Stimulated activated CD8-positive, alpha-beta memory T cell treated with anti-CD3 and anti-CD28 coated beads, Interleukin-15, amount 100 ng/mL, for 4 hours (primary cell): ENCODE data around the gene DNAJA2.

Source experiments
- DNase-seq, 2 donors: peaks; one replicate each; pipeline ENCODE4 v3.0.0-alpha.2; 2020; ENCODE audit warnings: low read depth in 2 of 2

The DNAJA2 gene

DNA sequence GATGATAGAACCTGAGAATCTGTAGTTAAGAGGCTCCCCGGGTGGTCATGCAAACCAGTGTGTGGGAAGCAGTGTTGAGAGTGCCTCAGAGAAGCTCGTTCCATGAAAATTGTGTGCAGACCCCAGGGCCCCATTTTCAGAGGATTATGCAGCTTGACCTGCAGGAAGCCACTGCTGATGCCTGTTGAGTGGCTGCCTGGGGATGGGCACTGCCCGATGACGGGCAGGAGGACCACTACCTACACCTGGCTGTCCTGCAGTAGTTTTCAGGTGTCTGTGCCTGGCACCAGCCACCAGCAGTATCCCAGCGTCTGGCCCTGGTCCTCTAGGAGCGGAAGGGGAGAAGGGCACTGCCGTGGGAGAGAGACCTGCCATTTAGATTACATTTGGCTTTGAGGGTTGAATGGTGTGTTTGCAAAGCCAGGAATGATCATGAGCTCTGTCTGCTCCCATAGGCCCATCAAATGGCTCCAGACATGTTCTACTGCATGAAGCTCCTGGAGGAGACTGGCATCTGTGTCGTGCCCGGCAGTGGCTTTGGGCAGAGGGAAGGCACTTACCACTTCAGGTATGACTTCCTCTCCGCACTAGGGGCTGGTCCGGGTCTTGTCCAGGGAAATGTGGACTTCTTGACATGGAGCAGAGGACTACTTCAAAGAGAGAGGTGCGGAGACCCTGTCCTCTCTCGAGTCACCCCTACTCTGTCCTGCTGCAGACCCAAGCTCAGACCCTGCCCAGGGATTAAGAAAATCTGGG, 46.8 kb downstream of the DNAJA2 start:
- no peak for DNase-seq

DNA sequence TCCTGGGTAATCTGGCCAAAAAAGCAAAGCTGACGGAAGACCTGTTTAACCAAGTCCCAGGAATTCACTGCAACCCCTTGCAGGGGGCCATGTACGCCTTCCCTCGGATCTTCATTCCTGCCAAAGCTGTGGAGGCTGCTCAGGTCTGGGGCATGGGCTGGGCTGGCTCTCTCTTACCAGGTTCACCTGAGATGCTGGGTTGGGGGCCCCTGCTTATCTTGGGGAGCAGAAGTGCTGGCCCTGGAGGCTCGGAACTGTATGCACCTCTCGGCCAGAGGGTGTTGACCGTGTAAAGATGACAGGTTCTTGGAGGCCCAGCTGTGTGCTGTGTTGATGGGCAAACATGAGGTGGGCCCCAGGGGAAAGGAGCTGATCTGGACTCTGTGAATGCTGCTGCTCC, 49.1 kb downstream of the DNAJA2 start:
- no peak for DNase-seq

DNA sequence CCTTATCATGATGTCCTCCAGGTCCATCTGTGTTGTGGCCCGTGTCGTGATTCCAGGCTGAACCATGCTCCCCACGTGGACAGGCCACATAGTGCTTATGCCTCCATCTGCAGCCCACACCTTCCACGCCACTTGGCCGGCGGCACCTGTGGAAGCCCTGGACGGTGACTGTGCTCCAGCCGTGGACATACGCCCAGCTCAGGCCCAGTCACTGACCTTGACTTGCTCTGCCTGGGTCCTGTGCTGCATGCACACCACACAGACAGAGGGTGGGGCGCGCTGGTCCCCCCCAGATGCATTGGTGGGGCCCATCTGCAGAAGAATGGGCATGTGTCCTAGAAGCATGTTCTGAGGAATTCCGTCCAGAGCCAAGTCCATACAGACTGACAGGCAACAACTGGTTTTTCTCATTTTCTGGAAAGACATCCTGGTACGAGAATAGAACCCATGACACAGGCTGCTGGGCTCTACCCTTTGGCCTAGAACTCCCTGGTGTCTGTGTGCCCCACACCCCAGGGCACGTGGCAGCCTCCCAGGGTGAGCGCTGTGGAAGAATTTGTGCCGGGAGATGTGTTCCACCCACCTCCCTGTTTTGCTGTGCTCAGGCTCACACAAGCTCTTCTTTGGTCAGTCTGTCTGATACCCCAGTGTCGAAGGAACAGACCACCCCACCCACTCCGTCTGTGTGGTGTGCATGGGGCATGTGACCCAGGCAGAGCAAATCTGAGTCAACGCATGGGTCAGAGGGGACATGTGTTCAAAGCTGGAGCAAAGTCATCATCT, 49.8 kb downstream of the DNAJA2 start:
- DNase-seq = no peak

GRCh38 chr16:46922239-46922638, 51.2 kb downstream of the DNAJA2 start:
- DNase-seq = no peak

DNA sequence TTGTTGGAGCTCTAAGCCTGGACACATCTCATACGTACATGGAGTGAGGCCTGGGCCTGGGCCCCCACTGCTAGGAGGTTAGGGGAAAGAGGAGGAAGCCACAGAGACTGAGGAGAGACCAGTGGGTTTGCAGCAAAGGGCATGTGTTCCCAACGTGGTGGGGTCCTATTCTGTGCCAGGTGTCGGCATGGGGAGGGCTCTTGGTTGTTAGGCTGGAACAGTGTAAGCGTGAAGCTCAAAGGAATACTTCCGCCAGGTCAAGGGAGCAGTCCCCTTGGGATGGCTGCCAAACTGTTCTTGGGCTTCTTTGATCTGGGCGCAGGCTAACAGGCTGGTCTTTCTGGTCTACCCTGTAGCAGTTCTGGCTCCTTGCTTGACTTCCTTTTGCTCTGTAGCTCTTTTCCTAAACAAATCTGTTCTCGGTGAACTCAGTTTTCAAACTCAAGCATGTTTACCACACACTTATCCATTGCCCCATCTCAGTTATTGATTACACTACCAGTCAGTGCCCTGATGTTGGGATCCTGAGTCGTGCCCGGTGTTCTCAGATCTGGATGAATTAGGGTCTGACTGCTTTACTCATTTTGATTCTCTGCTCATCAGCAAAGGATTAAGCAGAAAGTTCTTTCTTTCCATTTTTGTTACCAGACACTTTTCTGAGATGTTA, 52.9 kb downstream of the DNAJA2 start:
- DNase-seq = no peak

GRCh38 chr16:46918905-46919792, 54.3 kb downstream of the DNAJA2 start:
- DNase-seq = no peak

GRCh38 chr16:46918400-46918799, 55.1 kb downstream of the DNAJA2 start:
- no peak for DNase-seq

DNA sequence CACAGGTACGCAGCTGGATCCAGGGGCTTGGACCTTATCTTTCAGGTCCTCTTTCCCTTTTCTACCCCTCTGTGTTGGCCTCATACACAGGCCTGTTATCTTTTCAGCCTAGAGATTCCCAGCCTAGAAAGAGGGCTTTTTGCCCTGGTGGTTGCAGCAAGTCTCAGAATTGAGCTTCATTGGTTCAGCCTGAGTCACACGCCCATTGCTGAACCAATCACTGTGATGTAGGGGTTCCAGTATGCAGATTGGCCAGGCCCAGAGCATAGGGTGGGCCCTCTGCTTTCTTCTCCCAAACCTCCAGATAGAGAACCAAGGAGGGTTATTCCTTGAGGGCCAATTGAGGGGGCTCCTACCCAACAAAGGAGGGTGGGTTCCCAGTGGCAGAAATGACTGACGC, 56.5 kb downstream of the DNAJA2 start:
- DNase-seq = no peak

DNA sequence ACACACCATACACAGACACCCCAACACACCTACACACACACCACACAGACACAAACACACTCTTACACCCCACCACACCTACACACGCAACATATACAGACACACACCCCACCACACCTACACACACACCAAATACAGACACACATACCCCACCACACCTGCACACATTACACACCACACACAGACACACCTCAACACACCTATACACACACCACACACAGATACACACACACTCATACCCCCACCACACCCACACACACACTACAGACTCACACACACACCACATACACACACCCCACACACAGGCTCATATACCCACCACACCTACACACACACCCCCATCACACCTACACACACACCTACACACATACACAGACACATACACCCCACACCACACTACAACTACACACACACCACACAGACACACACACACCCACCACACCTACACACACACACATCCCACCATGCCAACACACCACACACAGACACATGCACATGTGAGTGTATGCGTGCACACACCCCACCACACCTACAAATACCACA, 57.9 kb downstream of the DNAJA2 start:
- no peak for DNase-seq

DNA sequence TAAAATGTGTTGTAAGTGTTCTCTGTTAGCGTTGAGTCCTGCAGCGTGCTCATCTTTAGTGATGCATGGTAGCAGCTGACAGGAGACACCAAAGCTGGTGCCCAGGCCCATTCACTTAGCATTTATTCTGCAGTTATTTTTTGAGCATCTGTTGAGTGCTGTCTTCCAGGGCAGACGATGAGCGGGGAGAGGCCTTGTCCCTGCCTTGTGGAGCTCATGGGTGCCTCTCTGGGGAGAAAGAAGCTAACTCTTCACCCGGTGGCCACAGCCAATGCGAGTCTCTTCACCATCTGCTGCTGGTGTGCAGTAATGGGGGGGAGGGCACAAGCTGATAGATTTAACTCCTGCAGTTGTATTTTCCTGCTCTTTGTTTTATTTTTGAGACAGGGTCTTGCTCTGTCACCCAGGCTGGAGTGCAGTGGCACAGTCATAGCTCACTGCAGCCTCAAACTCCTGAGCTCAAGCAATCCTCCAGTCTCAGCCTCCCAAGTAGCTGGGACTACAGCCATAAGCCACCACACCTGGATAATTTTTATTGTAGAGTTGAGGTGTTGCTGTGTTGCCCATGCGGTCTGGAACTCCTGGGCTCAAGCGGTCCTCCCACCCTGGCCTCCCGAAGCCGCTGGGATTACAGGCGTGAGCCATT, 58.8 kb downstream of the DNAJA2 start:
- DNase-seq = no peak

GRCh38 chr16:46911650-46912049, 61.8 kb downstream of the DNAJA2 start:
- DNase-seq = no peak

GRCh38 chr16:46911038-46911437, 62.4 kb downstream of the DNAJA2 start:
- DNase-seq = no peak

DNA sequence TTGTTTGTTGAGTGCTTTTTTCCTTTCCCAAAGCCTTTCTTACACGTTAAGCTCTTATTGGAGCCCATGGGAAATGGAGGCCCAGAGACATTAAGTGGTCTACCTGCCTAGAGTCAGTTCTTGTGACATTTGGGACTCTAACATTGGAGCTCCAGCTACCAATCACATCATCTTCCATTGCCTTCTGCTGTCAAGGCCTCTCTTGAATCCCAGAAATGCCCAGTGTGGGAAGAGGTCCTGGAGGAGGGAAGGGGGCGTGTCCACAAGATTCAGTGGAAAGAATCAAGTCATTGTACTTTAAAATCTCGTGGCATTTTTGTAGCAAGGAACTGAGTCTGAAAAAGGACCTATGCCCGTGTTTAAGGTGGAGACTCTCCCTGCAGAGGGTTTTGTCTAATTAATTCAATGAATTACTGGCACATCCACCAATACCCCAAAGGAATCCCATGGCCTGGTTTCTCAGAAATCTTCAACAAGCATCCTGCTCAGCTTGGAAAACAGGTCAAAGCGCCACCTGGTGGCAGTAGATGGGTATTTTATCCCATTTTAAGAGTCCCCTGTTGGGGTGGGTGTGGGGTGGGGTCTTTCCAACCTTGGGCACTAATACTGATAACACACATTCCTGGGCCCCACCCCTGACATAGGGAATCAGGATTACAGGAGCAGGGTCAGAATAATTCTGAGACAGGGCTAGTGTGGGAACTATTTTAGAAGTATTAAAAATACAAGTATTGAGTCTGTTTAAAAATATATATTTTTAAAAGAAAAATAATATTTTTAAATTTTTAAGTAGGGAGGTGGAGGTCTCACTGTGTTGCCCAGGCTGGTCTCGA, 64.7 kb downstream of the DNAJA2 start:
- DNase-seq = peak in 1 of 2 donors; percentile 32

GRCh38 chr16:46907061-46907774, 66.3 kb downstream of the DNAJA2 start:
- no peak for DNase-seq

GRCh38 chr16:46906360-46907060, 67.0 kb downstream of the DNAJA2 start:
- DNase-seq = no peak
